Measurements from ENCODE around the gene TICRR.
"Not testable (repeated sequence)": the region's sequence is repeated elsewhere in the genome, so short reads cannot be mapped to it uniquely, and the experiment has no call there.

Gene TICRR

GRCh38 chr15:89575146-89575655 lies at the start of gene TICRR:
TICRR (plus strand) TSS chr15:89575469; CDS start chr15:89575587, 118 bp downstream.
- DNase-seq, result peak; percentile 100

GRCh38 chr15:89526181-89526580 lies 49.1 kb upstream of the TICRR start:
- DNase-seq, result no peak

- DNase-seq, result no peak
These were observed 48.4 kb upstream of the TICRR start for GRCh38 chr15:89526601-89527441.

GRCh38 chr15:89528757-89529352 lies 46.4 kb upstream of the TICRR start:
- DNase-seq, result no peak

- no peak for DNase-seq
These were observed 44.3 kb upstream of the TICRR start for GRCh38 chr15:89530976-89531375.

GRCh38 chr15:89531796-89532537 lies 43.3 kb upstream of the TICRR start:
- no peak for DNase-seq

- DNase-seq, result peak; percentile 20
These were observed 41.3 kb upstream of the TICRR start for GRCh38 chr15:89533861-89534544.

- no peak for DNase-seq
These were observed 36.2 kb upstream of the TICRR start for GRCh38 chr15:89539027-89539426.

- no peak for DNase-seq
These were observed 32.9 kb upstream of the TICRR start for GRCh38 chr15:89542369-89542768.

GRCh38 chr15:89543389-89543788 lies 31.9 kb upstream of the TICRR start:
- DNase-seq, result no peak

GRCh38 chr15:89549138-89549537 lies 26.1 kb upstream of the TICRR start:
- DNase-seq, result not testable (repeated sequence)

- no peak for DNase-seq
These were observed 24.8 kb upstream of the TICRR start for GRCh38 chr15:89550427-89550826.

GRCh38 chr15:89551550-89551949 lies 23.7 kb upstream of the TICRR start:
- no peak for DNase-seq

- DNase-seq, result no peak
These were observed 21.6 kb upstream of the TICRR start for GRCh38 chr15:89553632-89554031.

- no peak for DNase-seq
These were observed 21.0 kb upstream of the TICRR start for GRCh38 chr15:89554247-89554646.

- no peak for DNase-seq
These were observed 19.5 kb upstream of the TICRR start for GRCh38 chr15:89555768-89556167.

GRCh38 chr15:89556413-89557262 lies 18.6 kb upstream of the TICRR start:
- peak; percentile 62 for DNase-seq

- DNase-seq, result no peak
These were observed 15.5 kb upstream of the TICRR start for GRCh38 chr15:89559769-89560264.

- peak; percentile 12 for DNase-seq
These were observed 9.1 kb upstream of the TICRR start for GRCh38 chr15:89566181-89566580.

GRCh38 chr15:89566621-89567294 lies 8.5 kb upstream of the TICRR start:
- DNase-seq, result no peak

Data from fibroblast of skin of right biceps (primary cell).